Measurements from ENCODE around the gene FXYD4.

The FXYD4 gene

GRCh38 chr10:43347997-43348396 is 23.4 kb upstream of the FXYD4 start:
- DNase-seq: no peak

GRCh38 chr10:43348511-43349312 is 22.7 kb upstream of the FXYD4 start:
- DNase-seq: peak; percentile 79 to 94

GRCh38 chr10:43350156-43350555 is 21.3 kb upstream of the FXYD4 start:
- no peak for DNase-seq

- no peak for DNase-seq
These were observed 20.8 kb upstream of the FXYD4 start for GRCh38 chr10:43350686-43351085.

GRCh38 chr10:43351301-43351700 is 20.1 kb upstream of the FXYD4 start:
- DNase-seq: no peak

GRCh38 chr10:43352951-43353350 is 18.5 kb upstream of the FXYD4 start:
- DNase-seq: no peak

GRCh38 chr10:43353495-43354329 is 17.7 kb upstream of the FXYD4 start:
- no peak for DNase-seq

GRCh38 chr10:43354330-43354635 is 17.2 kb upstream of the FXYD4 start:
- DNase-seq: no peak

- no peak for DNase-seq
These were observed 16.5 kb upstream of the FXYD4 start for GRCh38 chr10:43354879-43355380.

- peak; percentile 14 to 32 for DNase-seq
These were observed 15.6 kb upstream of the FXYD4 start for GRCh38 chr10:43355749-43356371.

GRCh38 chr10:43360086-43360485 is 11.3 kb upstream of the FXYD4 start:
- no peak for DNase-seq

GRCh38 chr10:43361547-43362190 is 9.8 kb upstream of the FXYD4 start:
- DNase-seq: no peak

GRCh38 chr10:43362191-43362839 is 9.1 kb upstream of the FXYD4 start:
- DNase-seq: peak; percentile 91 to 93

- no peak for DNase-seq
These were observed 6.4 kb upstream of the FXYD4 start for GRCh38 chr10:43365001-43365400.

- DNase-seq: no peak
These were observed 1.5 kb upstream of the FXYD4 start for GRCh38 chr10:43369921-43370320.

- DNase-seq: no peak
These were observed 693 bp upstream of the FXYD4 start for GRCh38 chr10:43370671-43371215.

- DNase-seq: no peak
These were observed 1.4 kb downstream of the FXYD4 start for GRCh38 chr10:43372765-43373361.

- DNase-seq: no peak
These were observed 2.0 kb downstream of the FXYD4 start for GRCh38 chr10:43373461-43373860.

GRCh38 chr10:43374194-43374593 is 2.8 kb downstream of the FXYD4 start:
- DNase-seq: no peak

GRCh38 chr10:43375401-43376020 is 4.1 kb downstream of the FXYD4 start:
- DNase-seq: no peak

- no peak for DNase-seq
These were observed 4.7 kb downstream of the FXYD4 start for GRCh38 chr10:43376046-43376635.

Data from inflammatory macrophage treated with lipopolysaccharide for 1 hour (primary cell).